SU-DHL-6 (cell line): Measurements from ENCODE around the gene KRT17.
A peak's percentile ranks its signal among the peaks of the same experiment; 100 is the strongest.

Experiments
- H2AFZ ChIP-seq: fragments of 200-600 bp; sonication (generic); 2 replicates; pipeline ENCODE4 v1.6.1; 2014; ENCODE audit warnings: low read depth, mild to moderate bottlenecking, moderate library complexity, mixed read lengths, antibody characterized with exemption, low read length; ENCODE audit not compliant: severe bottlenecking
- H3F3A ChIP-seq: fragments of 200-600 bp; shearing (Covaris generic); 2 replicates; pipeline ENCODE4 v1.6.0; 2016; ENCODE audit warnings: antibody characterized with exemption, mild to moderate bottlenecking; ENCODE audit not compliant: insufficient read depth
- H3K27ac ChIP-seq: fragments of 200-600 bp; sonication (generic); 2 replicates; pipeline ENCODE4 v1.5.1; 2016; ENCODE audit warnings: low read depth, mild to moderate bottlenecking, low read length, moderate library complexity, mixed read lengths
- H3K27me3 ChIP-seq: fragments of 200-600 bp; sonication (generic), shearing (Covaris generic); 2 replicates; pipeline ENCODE4 v1.6.0; 2014; ENCODE audit warnings: mild to moderate bottlenecking, low read length
- H3K36me3 ChIP-seq: fragments of 200-600 bp; sonication (generic); 2 replicates; pipeline ENCODE4 v1.6.1; 2014; ENCODE audit warnings: mild to moderate bottlenecking, low read length, mixed read lengths
- H3K4me2 ChIP-seq: fragments of 300-600, 200-600 bp; shearing (Covaris generic), sonication (generic); 2 replicates; pipeline ENCODE4 v1.6.0; 2014; ENCODE audit warnings: low read length, low read depth, mild to moderate bottlenecking; ENCODE audit not compliant: poor library complexity, severe bottlenecking
- H3K4me3 ChIP-seq: fragments of 200-600 bp; sonication (generic); 2 replicates; pipeline ENCODE4 v1.5.1; 2014; ENCODE audit warnings: antibody characterized with exemption, low read length, mild to moderate bottlenecking, mixed read lengths; ENCODE audit not compliant: insufficient read depth, poor library complexity, severe bottlenecking
- H3K79me2 ChIP-seq: fragments of 200-600 bp; sonication (generic); 2 replicates; pipeline ENCODE4 v1.6.1; 2014; ENCODE audit warnings: mild to moderate bottlenecking, low read length, moderate library complexity; ENCODE audit not compliant: insufficient read depth
- H3K9ac ChIP-seq: fragments of 200-600 bp; sonication (generic); 2 replicates; pipeline ENCODE4 v1.7.0; 2014; ENCODE audit warnings: mild to moderate bottlenecking, low read length
- H3K9me2 ChIP-seq: fragments of 200-600 bp; sonication (generic); replicated peaks from 2 replicates; pipeline ENCODE4 v1.6.1; 2014; ENCODE audit warnings: low read length; ENCODE audit not compliant: insufficient read depth
- H3K9me3 ChIP-seq: fragments of 200-600 bp; sonication (generic); 2 replicates; pipeline ENCODE4 v1.6.1; 2014; ENCODE audit warnings: low read length, mixed read lengths; ENCODE audit not compliant: insufficient read depth
- H4K20me1 ChIP-seq: fragments of 200-600 bp; sonication (generic); 2 replicates; pipeline ENCODE4 v1.6.1; 2014; ENCODE audit warnings: low read depth, mild to moderate bottlenecking, antibody characterized with exemption, low read length, moderate library complexity, mixed read lengths
- CTCF ChIP-seq: fragments of 200-600 bp; sonication (generic); IDR thresholded peaks from one replicate; pipeline ENCODE4 v1.5.1; 2017; ENCODE audit warnings: antibody characterized with exemption, mild to moderate bottlenecking, low read length, moderate library complexity; ENCODE audit not compliant: insufficient read depth, poor library complexity, severe bottlenecking
- EZH2phosphoT487 ChIP-seq: fragments of 200-600 bp; sonication (generic), shearing (Covaris generic); conservative IDR thresholded peaks from 2 replicates; pipeline ENCODE4 v1.6.1; 2018; ENCODE audit warnings: mild to moderate bottlenecking, antibody characterized with exemption, low read length, moderate library complexity, mixed read lengths

Gene KRT17

GRCh38 chr17:41650794-41651624, 26.6 kb upstream of the KRT17 start:
- TF ChIP-seq CTCF (no peak), EZH2phosphoT487 (no peak)
- H3K4me2 ChIP-seq = no peak overlapping the region
- H3K9ac ChIP-seq = no peak overlapping the region

GRCh38 chr17:41649923-41650519, 25.6 kb upstream of the KRT17 start:
- TF ChIP-seq EZH2phosphoT487 (no peak), CTCF (no peak)
- Histone ChIP-seq H2AFZ (no peak overlapping the region), H4K20me1 (no peaks in the 10 kb centered on the region), H3K27me3 (no peaks in the 10 kb centered on the region), H3K9me2 (no peaks in the 10 kb centered on the region), H3K9me3 (no peaks in the 10 kb centered on the region), H3K79me2 (no peaks in the 10 kb centered on the region), H3K4me2 (no peak overlapping the region), H3K4me3 (no peak overlapping the region), H3F3A (peaks cover 4% of the 10 kb centered on the region; the same call in 1 of the 2 replicates), H3K9ac (no peak overlapping the region), H3K36me3 (no peaks in the 10 kb centered on the region), H3K27ac (no peak overlapping the region)

More at GRCh38 chr17:41650794-41651624, 26.6 kb upstream of the KRT17 start:
- no peak overlapping the region for H3K27ac ChIP-seq
- no peaks in the 10 kb centered on the region for H3K27me3 ChIP-seq
- H3F3A ChIP-seq = peaks cover 4% of the 10 kb centered on the region; the same call in 1 of the 2 replicates
- H3K9me2 ChIP-seq = no peaks in the 10 kb centered on the region
- no peaks in the 10 kb centered on the region for H4K20me1 ChIP-seq
- H3K36me3 ChIP-seq = no peaks in the 10 kb centered on the region
- H3K79me2 ChIP-seq = no peaks in the 10 kb centered on the region
- H2AFZ ChIP-seq = no peak overlapping the region
- no peak overlapping the region for H3K4me3 ChIP-seq
- no peaks in the 10 kb centered on the region for H3K9me3 ChIP-seq

- no peaks in the 10 kb centered on the region for H3K9me2 ChIP-seq
- no peaks in the 10 kb centered on the region for H3K9me3 ChIP-seq
- no peak for TF ChIP-seq EZH2phosphoT487
- peak; percentile 89 for TF ChIP-seq CTCF
- H3F3A ChIP-seq = peaks cover 4% of the 10 kb centered on the region; the same call in 1 of the 2 replicates
- H4K20me1 ChIP-seq = no peaks in the 10 kb centered on the region
- H2AFZ ChIP-seq = no peak overlapping the region
- H3K9ac ChIP-seq = no peak overlapping the region
- H3K4me2 ChIP-seq = peak overlapping the region; percentile 13
- H3K36me3 ChIP-seq = no peaks in the 10 kb centered on the region
- no peaks in the 10 kb centered on the region for H3K79me2 ChIP-seq
- H3K27me3 ChIP-seq = no peaks in the 10 kb centered on the region
- no peak overlapping the region for H3K4me3 ChIP-seq
- no peak overlapping the region for H3K27ac ChIP-seq
These were observed 24.2 kb upstream of the KRT17 start for GRCh38 chr17:41648411-41649195.
